NCI-H446 treated with DMSO at 0.1 percent for 48 hours (cell line): Measurements from ENCODE around the gene CES1.
"Not testable (repeated sequence)": the region's sequence is repeated elsewhere in the genome, so short reads cannot be mapped to it uniquely, and the experiment has no call there.

Experiments used
- DNase-seq: peaks from one replicate; lab custom pipeline; 2025; lab: John Stamatoyannopoulos, UW

The CES1 gene

GRCh38 chr16:55830658-55831294 is 2.1 kb downstream of the CES1 start:
- no peak for DNase-seq

- not testable (repeated sequence) for DNase-seq
Observed at GRCh38 chr16:55829232-55829631, 3.7 kb downstream of the CES1 start.

DNA sequence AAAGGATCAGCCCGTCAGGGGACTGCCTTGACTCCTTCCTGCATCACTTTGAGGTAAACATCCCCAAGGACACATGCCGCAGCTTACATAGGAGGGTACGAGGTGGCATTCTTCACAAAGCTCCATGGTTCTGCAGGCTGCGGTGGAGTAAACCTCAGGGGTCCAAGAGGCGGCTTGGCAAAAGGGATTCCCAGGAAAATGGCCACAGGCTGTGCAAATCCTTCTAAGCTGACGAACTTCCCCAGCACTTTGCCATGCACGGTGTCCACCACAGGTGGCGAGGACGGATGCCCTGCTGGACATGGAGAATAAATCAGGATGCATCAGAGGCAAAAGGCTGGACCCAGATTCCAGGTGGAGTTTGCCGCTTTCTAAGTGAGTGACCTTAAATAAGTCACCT is 4.2 kb downstream of the CES1 start:
- DNase-seq, result no peak

DNA sequence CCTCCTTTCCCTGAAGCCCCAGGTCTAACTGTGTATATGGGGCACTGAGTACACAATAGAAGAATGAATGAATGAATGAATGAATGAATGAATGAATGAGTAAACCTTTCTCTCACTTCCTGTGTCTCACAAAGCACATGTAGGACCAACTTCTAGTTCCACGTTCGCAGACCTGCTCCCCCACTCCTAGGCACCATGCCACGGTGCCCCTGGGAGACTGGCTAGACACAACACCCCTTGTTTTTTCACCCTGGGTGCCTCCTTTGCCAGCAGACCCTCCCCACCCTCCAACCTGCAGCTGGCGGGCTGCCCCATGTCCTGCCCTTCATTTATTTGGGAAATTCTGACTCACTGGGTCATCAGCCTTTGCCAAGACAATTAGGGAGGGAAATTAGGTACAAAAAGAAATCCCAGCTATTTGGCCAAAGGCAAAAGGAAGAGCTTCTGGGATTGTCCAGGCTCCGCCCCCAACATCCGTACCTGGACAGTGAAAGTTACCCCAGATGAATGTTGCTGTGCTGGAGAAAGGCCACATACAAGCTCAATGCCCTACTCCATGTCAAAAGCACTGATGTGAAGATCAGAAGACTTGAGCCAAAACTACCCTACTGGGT is 7.7 kb downstream of the CES1 start:
- no peak for DNase-seq

DNA sequence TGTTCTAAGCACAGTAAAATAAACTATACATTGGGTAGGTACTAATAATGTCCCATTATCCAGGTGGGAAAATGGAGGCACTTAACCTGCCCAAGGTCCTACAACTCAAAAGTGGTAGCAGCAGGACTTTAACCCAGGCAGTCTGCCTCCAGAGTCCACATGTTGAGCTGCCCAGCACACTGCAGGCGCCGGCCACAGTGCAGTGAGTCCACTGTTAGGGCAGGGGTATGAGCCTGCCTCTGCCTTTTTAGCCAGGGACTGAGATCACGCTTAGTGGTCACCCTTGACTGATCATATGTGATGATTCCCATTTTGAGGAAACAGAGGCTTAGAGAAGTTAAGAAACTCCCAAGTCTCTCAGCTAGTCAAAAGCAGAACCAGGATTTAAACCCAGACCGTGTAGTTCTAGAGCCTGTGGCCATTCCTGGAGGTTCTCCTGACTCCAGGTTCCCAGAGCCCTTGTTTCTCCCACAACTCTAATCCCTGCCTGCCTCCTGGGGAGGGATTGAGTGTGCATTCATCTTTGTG is 8.4 kb downstream of the CES1 start:
- DNase-seq, result no peak

- DNase-seq, result no peak
Observed at GRCh38 chr16:55822280-55822810, 10.6 kb downstream of the CES1 start.

DNA sequence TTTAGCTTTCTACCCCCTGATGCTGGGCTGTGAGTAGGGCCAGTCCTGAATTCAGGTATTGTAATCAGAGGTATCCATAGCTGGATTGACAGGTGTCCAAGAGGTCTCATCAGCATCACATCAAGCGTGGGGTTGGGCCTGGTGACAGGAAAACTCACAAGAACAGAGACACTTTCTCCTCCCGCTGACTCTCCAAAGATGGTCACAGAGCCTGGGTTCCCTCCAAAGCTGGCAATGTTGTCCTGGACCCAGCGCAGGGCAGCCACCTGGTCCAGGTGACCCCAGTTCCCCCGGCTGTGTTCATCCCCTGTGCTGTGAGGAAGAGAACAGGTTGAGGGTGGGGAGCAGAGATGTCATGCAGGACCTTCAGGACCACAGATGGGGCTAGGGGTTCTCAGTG is 11.7 kb downstream of the CES1 start:
- no peak for DNase-seq

DNA sequence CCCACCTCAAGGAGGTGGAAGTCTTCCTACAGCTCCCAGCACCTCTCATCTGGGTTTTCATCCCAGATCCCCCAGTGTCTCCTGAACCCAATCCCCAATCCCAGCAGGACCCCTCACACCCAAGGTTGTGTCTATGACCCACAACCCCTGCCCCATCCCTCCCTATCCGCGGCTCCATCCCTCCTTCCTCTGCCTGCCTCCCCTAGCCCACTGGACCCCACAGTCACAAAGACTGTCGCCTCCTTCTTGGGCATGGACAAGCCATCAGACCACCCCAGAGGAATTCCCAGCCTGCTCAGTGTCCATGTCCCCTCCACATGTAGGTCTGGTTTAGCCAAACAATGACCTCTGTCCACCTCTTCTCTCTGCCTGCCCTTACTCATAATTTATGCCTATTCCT is 12.3 kb downstream of the CES1 start:
- no peak for DNase-seq

GRCh38 chr16:55817236-55817912 is 15.5 kb downstream of the CES1 start:
- DNase-seq, result no peak

DNA sequence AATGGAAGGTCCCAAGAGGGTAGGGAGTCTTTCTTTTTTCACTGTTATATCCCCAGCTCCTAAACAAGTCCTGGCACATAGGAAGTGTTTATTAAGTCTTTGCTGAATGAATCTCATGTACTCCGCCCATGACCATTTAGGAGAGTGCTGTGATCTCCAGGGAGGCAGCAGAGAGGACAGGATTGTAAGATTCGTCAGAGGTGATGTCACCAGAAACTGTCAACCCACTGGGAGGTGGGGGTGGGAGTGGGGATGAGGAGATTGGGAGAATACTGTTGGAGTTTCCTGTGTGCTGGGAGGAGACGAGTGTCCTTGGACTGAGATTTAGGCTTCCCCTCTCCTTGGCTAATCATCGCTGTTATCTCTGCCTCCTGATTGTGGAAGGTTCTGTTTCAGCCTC is 16.7 kb downstream of the CES1 start:
- not testable (repeated sequence) for DNase-seq

DNA sequence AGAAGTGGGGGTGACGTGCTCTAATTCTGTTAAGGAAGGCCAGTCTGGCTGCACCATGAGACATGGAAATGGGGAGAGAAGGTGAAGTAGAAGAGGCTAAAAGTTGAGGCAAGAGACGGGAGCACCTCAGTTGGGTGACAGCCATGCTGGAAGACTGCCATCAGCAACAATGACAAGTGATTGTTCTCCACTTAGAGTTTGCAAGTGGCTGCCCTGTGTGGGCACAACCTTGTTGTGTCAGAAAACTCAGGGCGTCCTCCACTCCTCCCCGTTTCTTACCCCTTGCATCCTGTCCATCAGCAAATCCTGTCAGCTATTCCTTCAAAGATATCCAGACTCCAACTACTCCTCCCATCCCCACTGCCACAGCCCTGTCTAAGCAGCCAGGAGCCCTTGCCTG is 17.6 kb downstream of the CES1 start:
- DNase-seq, result no peak

DNA sequence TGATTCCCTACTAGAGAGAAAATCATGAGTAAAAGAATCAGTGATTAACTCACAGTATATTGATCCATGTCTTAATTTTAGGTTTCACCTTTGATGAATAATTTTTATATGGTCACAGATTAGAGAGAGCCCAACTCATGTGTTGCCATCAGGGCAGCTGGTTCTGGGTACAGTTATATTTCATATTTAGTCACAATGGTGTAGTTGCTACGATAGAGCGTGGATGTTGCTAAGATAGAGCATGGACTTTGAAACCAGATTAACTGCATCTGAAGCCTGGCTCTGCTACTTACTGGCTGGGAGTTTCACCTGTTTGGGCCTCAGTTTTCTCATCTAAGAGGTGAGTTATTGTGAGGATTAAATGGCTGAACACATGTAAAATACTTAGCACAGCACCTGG is 18.7 kb downstream of the CES1 start:
- not testable (repeated sequence) for DNase-seq

DNA sequence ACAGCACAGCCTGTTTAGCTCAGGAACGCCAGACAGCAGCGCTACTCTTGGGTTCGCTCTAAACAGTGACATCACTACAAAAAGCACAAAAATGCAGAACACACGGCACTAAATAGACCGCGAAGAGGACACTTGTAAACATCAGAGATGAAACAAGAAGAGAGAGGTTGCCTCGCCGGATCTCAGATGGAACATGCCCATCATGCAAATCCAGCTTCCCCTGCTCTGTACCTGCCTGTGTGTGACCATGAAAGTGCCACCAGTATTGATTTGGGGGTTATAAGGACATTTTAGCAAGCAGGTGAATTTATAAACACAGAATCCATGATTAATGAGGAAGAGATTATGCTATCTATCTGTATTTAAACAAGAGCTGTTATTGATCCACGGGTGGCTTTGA is 19.2 kb downstream of the CES1 start:
- not testable (repeated sequence) for DNase-seq

DNA sequence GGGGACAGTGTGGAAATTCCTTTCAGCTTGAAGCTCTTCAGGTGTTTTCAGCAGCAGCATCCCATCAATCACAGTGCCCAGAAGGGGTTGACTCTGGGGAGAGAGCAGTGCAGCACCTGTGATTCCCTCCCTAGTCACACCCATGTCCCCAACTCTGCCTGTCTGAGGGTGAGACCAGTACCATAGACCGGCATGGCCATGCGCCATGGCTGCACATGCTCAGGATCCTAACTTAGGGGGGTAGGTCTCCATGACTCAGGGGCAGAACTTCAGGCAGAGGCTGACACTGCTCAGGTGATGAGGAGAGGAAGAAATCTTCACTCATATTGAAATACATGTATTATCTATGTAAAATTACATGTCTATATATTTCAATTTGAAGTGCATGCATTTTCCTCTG is 19.9 kb downstream of the CES1 start:
- no peak for DNase-seq

GRCh38 chr16:55811811-55812210 is 21.1 kb downstream of the CES1 start:
- no peak for DNase-seq

GRCh38 chr16:55810451-55810961 is 22.4 kb downstream of the CES1 start:
- DNase-seq, result no peak

DNA sequence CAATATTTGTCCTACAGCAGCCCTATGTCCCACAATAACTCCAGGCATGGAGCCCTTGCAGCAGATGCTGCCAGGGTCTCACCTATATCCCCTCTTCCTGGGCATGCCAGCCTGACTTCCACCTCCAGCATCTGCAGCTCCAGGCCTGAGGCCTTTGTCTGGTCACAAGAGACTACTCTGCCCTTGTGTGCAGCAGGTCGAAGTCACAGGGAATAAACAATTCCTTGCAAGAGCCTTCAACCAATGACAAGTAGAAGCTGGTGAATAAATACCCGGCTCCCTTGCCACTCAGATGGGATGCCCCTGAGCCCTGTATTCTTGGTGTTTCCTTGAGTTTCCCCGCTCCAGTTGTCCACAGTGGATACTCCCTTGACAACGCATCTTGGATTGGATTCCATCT is 23.0 kb downstream of the CES1 start:
- DNase-seq, result no peak

DNA sequence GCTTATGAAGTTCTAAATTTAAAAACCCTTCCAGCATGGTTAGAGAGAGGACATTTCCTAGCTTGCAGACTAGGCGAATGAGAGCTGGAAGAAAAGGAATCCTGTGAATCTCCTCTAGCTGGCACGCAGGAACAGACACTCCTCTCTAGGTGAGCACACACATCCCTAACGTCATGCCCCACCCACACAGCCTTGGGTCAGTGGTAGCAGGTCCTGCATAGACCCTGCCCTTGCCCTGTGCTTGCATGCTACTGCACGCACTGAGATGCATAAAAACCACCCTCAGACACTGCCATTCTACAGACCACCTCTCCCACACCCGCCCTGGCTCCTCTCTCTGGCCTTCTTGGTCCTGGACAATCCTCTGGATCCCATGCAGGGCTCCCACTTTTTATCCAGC is 23.5 kb downstream of the CES1 start:
- no peak for DNase-seq

- DNase-seq, result not testable (repeated sequence)
Observed at GRCh38 chr16:55808286-55808685, 24.6 kb downstream of the CES1 start.

DNA sequence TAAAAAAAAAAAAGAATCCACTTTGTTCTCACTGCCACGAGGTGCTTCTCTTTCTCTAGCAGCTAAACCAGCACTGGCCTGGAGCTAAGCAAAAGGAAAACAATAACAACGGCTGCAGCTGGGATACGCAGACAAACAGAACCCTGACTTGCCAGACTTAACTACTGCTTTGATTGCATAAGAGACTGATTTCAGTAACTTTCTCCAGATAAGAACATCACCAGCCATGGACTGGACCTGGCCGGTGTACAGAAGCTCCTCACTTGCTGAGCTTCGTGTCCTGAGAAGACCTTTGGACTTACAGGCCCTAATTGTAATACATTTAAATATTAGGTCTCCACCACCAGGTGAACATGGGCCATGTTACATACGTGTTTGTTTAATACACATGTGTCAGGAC is 27.8 kb downstream of the CES1 start:
- DNase-seq, result not testable (repeated sequence)

DNA sequence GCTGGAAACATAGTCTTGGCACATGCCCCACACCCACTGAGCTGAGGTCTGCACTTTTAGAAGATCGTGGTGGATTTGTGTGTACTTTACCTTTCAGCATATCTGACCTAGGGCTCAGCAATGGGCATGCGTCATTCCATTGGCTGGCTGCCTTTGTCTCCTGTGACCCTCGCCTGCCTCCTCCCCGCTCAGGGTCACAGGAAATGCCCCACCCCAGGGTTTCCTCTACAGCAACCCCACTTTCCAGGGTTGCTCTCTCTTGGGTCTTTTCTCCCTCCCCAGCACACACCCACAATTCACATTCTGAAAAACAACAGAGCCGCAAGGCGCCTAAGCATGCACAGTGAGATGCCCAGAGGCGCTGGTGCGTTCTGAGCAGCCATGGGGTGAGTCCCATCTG is 29.2 kb downstream of the CES1 start:
- not testable (repeated sequence) for DNase-seq

GRCh38 chr16:55792934-55793374 is 39.9 kb downstream of the CES1 start:
- DNase-seq, result not testable (repeated sequence)

DNA sequence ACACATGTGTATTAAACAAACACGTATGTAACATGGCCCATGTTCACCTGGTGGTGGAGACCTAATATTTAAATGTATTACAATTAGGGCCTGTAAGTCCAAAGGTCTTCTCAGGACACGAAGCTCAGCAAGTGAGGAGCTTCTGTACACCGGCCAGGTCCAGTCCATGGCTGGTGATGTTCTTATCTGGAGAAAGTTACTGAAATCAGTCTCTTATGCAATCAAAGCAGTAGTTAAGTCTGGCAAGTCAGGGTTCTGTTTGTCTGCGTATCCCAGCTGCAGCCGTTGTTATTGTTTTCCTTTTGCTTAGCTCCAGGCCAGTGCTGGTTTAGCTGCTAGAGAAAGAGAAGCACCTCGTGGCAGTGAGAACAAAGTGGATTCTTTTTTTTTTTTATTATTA is 41.4 kb downstream of the CES1 start:
- DNase-seq, result not testable (repeated sequence)
